HCT116 (cell line): Measurements from ENCODE around the gene MAPK7. TPM values are rescaled to one million over a fixed set of nuclear protein-coding genes. Genes with fewer than 3 reads are reported as not detected.

Source experiments
- ATAC-seq: fragments of 200-7000 bp; cut with Tn5 transposase; 2 replicates; pipeline ENCODE4 v1.9.1; 2020; ENCODE audit warnings: mild to moderate bottlenecking, moderate library complexity
- BruUV-seq: library from RNA; stranded (reverse); fragments of 400-500 nt; replicated peaks from 2 replicates; lab custom pipeline; 2021; lab: Mats Ljungman, UMichigan
- CTCF ChIA-PET: fragments of 300-600 bp; sonication (Branson Sonifier 250); formaldehyde crosslinking; loops from one replicate; lab custom pipeline; 2021; ENCODE audit warnings: antibody characterized with exemption; lab: Charles Lee
- POLR2A ChIA-PET: fragments of 300-600, 350-600 bp; sonication (Branson Sonifier 250); formaldehyde crosslinking; loops from one replicate; lab custom pipeline; 2021; ENCODE audit warnings: antibody characterized with exemption; lab: Charles Lee
- RAD21 ChIA-PET, 2 experiments: fragments of 300-600 bp; sonication (Branson Sonifier 250); formaldehyde crosslinking; loops; one replicate each; lab custom pipeline; 2023; ENCODE audit warnings: low total read pairs in 2 of 2; ENCODE audit not compliant: uncharacterized antibody in 2 of 2, unreplicated experiment in 2 of 2, low non-redundant PET in 1 of 2; lab: Charles Lee
- DNase-seq: peaks from one replicate; pipeline ENCODE4 v3.0.0-alpha.2; 2010; ENCODE audit warnings: low read depth, low spot score
- H2AFZ ChIP-seq: fragments of 200-600 bp; shearing (Covaris generic), sonication (generic); 2 replicates; pipeline ENCODE4 v1.6.1; 2017; ENCODE audit warnings: low read depth, mixed run types, mixed read lengths, antibody characterized with exemption, low read length; ENCODE audit not compliant: poor library complexity, severe bottlenecking
- H3K27ac ChIP-seq: 2 replicates; pipeline ENCODE4 v1.5.1; 2012; ENCODE audit warnings: low read depth, low read length
- H3K27me3 ChIP-seq: fragments of 200-600 bp; sonication (generic); 2 replicates; pipeline ENCODE4 v1.6.1; 2016; ENCODE audit warnings: mixed run types, low read length, mixed read lengths; ENCODE audit not compliant: insufficient read depth
- H3K36me3 ChIP-seq, 2 experiments: fragments of 200-500 bp in 1 of 2; fragments of 200-600 bp in 1 of 2; sonication (Bioruptor generic) in 1 of 2; sonication (generic) in 1 of 2; 2 replicates each; pipeline versions ENCODE4 v1.5.1 to v1.6.1; 2014 to 2016; ENCODE audit warnings: low read length in 2 of 2, inconsistent platforms in 1 of 2, mixed read lengths in 1 of 2, mixed run types in 1 of 2; ENCODE audit not compliant: insufficient read depth in 2 of 2, control insufficient read depth in 1 of 2
- H3K4me1 ChIP-seq, 2 experiments: fragments of 200-600 bp in 1 of 2; sonication (generic) in 1 of 2; 2 replicates each; pipeline versions ENCODE4 v1.5.1 to v1.6.1; 2012 to 2017; ENCODE audit warnings: low read length in 2 of 2, inconsistent platforms in 1 of 2, mild to moderate bottlenecking in 1 of 2, mixed read lengths in 1 of 2, mixed run types in 1 of 2, moderate library complexity in 1 of 2; ENCODE audit not compliant: insufficient read depth in 2 of 2, control insufficient read depth in 1 of 2
- H3K4me2 ChIP-seq: fragments of 200-600 bp; sonication (generic); 2 replicates; pipeline ENCODE4 v1.6.1; 2017; ENCODE audit warnings: mixed run types, low read length, mixed read lengths
- H3K4me3 ChIP-seq, 2 experiments: fragments of 200-600 bp in 1 of 2; sonication (generic) in 1 of 2; replicated peaks in 1 of 2; 2 replicates each; pipeline ENCODE4 v1.5.1; 2011 to 2016; ENCODE audit warnings: low read length in 2 of 2, control low read depth in 1 of 2, low read depth in 1 of 2, mild to moderate bottlenecking in 1 of 2, mixed read lengths in 1 of 2, mixed run types in 1 of 2
- H3K79me2 ChIP-seq: fragments of 200-600 bp; sonication (generic); 2 replicates; pipeline ENCODE4 v1.6.1; 2017; ENCODE audit warnings: mild to moderate bottlenecking, mixed run types, low read length, moderate library complexity, mixed read lengths; ENCODE audit not compliant: insufficient read depth
- H3K9ac ChIP-seq: fragments of 200-600 bp; sonication (generic); 2 replicates; pipeline ENCODE4 v1.6.1; 2016; ENCODE audit warnings: low read length, mixed read lengths
- H3K9me2 ChIP-seq: fragments of 200-600 bp; sonication (generic), shearing (Covaris generic); 2 replicates; pipeline ENCODE4 v1.6.1; 2017; ENCODE audit warnings: mixed run types, mild to moderate bottlenecking, moderate library complexity; ENCODE audit not compliant: insufficient read depth
- H3K9me3 ChIP-seq, 2 experiments: fragments of 200-500 bp in 1 of 2; fragments of 200-600 bp in 1 of 2; sonication (Bioruptor generic) in 1 of 2; sonication (generic) in 1 of 2; 2 replicates each; pipeline ENCODE4 v1.6.1; 2014 to 2017; ENCODE audit warnings: low read length in 2 of 2, mixed read lengths in 2 of 2, inconsistent platforms in 1 of 2, low read depth in 1 of 2, mild to moderate bottlenecking in 1 of 2, mixed run types in 1 of 2, moderate library complexity in 1 of 2; ENCODE audit not compliant: control insufficient read depth in 1 of 2, insufficient read depth in 1 of 2
- H4K20me1 ChIP-seq: fragments of 200-600 bp; sonication (generic), shearing (Covaris generic); 2 replicates; pipeline ENCODE4 v1.6.1; 2017; ENCODE audit warnings: mixed run types, mild to moderate bottlenecking, moderate library complexity; ENCODE audit not compliant: insufficient read depth
- ATF3 ChIP-seq: IDR thresholded peaks from 2 replicates; pipeline ENCODE4 v1.6.1; 2012
- EGR1 ChIP-seq: IDR thresholded peaks from 2 replicates; pipeline ENCODE4 v1.6.1; 2012; ENCODE audit warnings: low read depth
- EZH2phosphoT487 ChIP-seq: fragments of 200-600 bp; IDR thresholded peaks from 2 replicates; pipeline ENCODE4 v1.6.1; 2018; ENCODE audit warnings: antibody characterized with exemption, borderline replicate concordance
- JUND ChIP-seq: IDR thresholded peaks from 2 replicates; pipeline ENCODE4 v1.6.1; 2012
- RAD21 ChIP-seq: IDR thresholded peaks from 2 replicates; pipeline ENCODE4 v1.6.1; 2012; ENCODE audit warnings: low read depth, mild to moderate bottlenecking
- SRF ChIP-seq: IDR thresholded peaks from 2 replicates; pipeline ENCODE4 v1.6.1; 2012; ENCODE audit warnings: low read depth
- ZBTB33 ChIP-seq: IDR thresholded peaks from 2 replicates; pipeline ENCODE4 v1.6.1; 2011; ENCODE audit warnings: mild to moderate bottlenecking, low read length, moderate library complexity; ENCODE audit not compliant: insufficient replicate concordance; ENCODE audit errors: extremely low read depth
- ZNF274 ChIP-seq: fragments of 200-500 bp; sonication (Bioruptor generic); IDR thresholded peaks from 2 replicates; pipeline ENCODE4 v1.6.1; 2014; ENCODE audit warnings: mild to moderate bottlenecking, low read depth, low read length, inconsistent platforms
- intact Hi-C: fragments of 100-400 bp; cut with micrococcal nuclease; formaldehyde crosslinking; loops from 2 replicates; pipeline ENCODE4 v1.10.0; 2022
- total RNA-seq: library from RNA; stranded (reverse); gene quantifications from one replicate; pipeline ENCODE4 v1.2.1, GENCODE V29; 2021; ENCODE audit not compliant: unreplicated experiment

MAPK7 gene
- total RNA-seq, 1 experiment from 2014 or later: 15.3 TPM

- BruUV-seq: no TSS peak
- peaks cover 4 to 22% of the 10 kb centered on the region in 2 experiments; a peak in 2 of 4 replicates for H3K36me3 ChIP-seq
- RAD21 ChIA-PET: no interaction called here
Observed at GRCh38 chr17:19331134-19331533, 47.2 kb upstream of the MAPK7 start.

More at GRCh38 chr17:19331134-19331533, 47.2 kb upstream of the MAPK7 start:
- no peak overlapping the region for H3K9ac ChIP-seq
- POLR2A ChIA-PET: no interaction called here
- H3K4me2 ChIP-seq: no peak overlapping the region
- no peak overlapping the region for H3K27ac ChIP-seq
- ATAC-seq: no peak
- no peaks in the 10 kb centered on the region for H3K9me3 ChIP-seq
- TF ChIP-seq EZH2phosphoT487 (no peak), ATF3 (no peak), EGR1 (no peak), JUND (no peak), ZBTB33 (no peak), ZNF274 (no peak), RAD21 (no peak), SRF (no peak)
- TF ChIP-seq, all 23 proteins: peak for 0
- DNase-seq: no peak
- H3K4me3 ChIP-seq: no peak overlapping the region
- H3K9me2 ChIP-seq: no peaks in the 10 kb centered on the region
- H3K27me3 ChIP-seq: no peaks in the 10 kb centered on the region
- CTCF ChIA-PET: no interaction called here
- no peaks in the 10 kb centered on the region for H3K79me2 ChIP-seq
- no peak overlapping the region for H2AFZ ChIP-seq
- intact Hi-C loops: no loop called here
- no peaks in the 10 kb centered on the region for H4K20me1 ChIP-seq
- peaks cover 18 to 22% of the 10 kb centered on the region in 2 experiments for H3K4me1 ChIP-seq
